ENCODE measurements around the gene RNF207. TPM values are rescaled to one million over a fixed set of nuclear protein-coding genes. Genes with fewer than 3 reads are reported as not detected.

RNF207 gene
- total and polyA plus RNA-seq, 5 donors from 2014 or later: 0.08 to 8.4 (median 0.48) TPM

- H3K27ac ChIP-seq (ENCODE audit: insufficient read depth, low read length, poor library complexity, severe bottlenecking): no peak overlapping the region
- H3K27me3 Mint-ChIP-seq: peaks cover 58% of the 10 kb centered on the region
- peak; percentile 66 to 78 (median 74) for DNase-seq
- no peaks in the 10 kb centered on the region for H3K9me3 ChIP-seq (ENCODE audit: control insufficient read depth in 2 of 2, low read length in 2 of 2)
- peaks cover 25% of the 10 kb centered on the region for H3K4me1 ChIP-seq (ENCODE audit: control insufficient read depth, insufficient read depth, low read length, poor library complexity, severe bottlenecking)
- no peak overlapping the region for H3K4me3 ChIP-seq (ENCODE audit: low read depth, low read length)
- H3K36me3 Mint-ChIP-seq: no peaks in the 10 kb centered on the region
- peak; percentile 63 to 65 for ATAC-seq (ENCODE audit: low read depth in 2 of 2)
- peaks cover 15% of the 10 kb centered on the region for H3K27me3 ChIP-seq (ENCODE audit: control insufficient read depth, insufficient read depth, low read length)
- H3K27ac Mint-ChIP-seq: no peak overlapping the region
- H3K36me3 ChIP-seq (ENCODE audit: control insufficient read depth, insufficient read depth, low read length): no peaks in the 10 kb centered on the region
- H3K4me3 Mint-ChIP-seq: peak overlapping the region; percentile 31 to 94 (median 72)
- H3K9me3 Mint-ChIP-seq: peaks cover 0 to 1% (median 0%) of the 10 kb centered on the region in 7 donors
- peaks cover 0 to 19% (median 8%) of the 10 kb centered on the region in 4 donors for H3K4me1 Mint-ChIP-seq
Measured at GRCh38 chr1:6246497-6247467, 40.9 kb downstream of the RNF207 start.

GRCh38 chr1:6247651-6248050 is 41.7 kb downstream of the RNF207 start:
- peaks cover 15% of the 10 kb centered on the region for H3K27me3 ChIP-seq (ENCODE audit: control insufficient read depth, insufficient read depth, low read length)
- H3K27ac ChIP-seq (ENCODE audit: insufficient read depth, low read length, poor library complexity, severe bottlenecking): no peak overlapping the region
- Mint-ChIP-seq H3K27me3 (peaks cover 57% of the 10 kb centered on the region), H3K4me1 (peaks cover 0 to 19% (median 8%) of the 10 kb centered on the region in 4 donors), H3K36me3 (no peaks in the 10 kb centered on the region), H3K9me3 (peaks cover 0 to 1% (median 0%) of the 10 kb centered on the region in 7 donors), H3K4me3 (peak overlapping the region in 2 of 4 donors; percentile 31 to 88), H3K27ac (no peak overlapping the region)
- no peaks in the 10 kb centered on the region for H3K9me3 ChIP-seq (ENCODE audit: control insufficient read depth in 2 of 2, low read length in 2 of 2)
- H3K36me3 ChIP-seq (ENCODE audit: control insufficient read depth, insufficient read depth, low read length): no peaks in the 10 kb centered on the region
- DNase-seq (no peak), ATAC-seq (ENCODE audit: low read depth in 2 of 2) (no peak)
- peaks cover 25% of the 10 kb centered on the region for H3K4me1 ChIP-seq (ENCODE audit: control insufficient read depth, insufficient read depth, low read length, poor library complexity, severe bottlenecking)
- no peak overlapping the region for H3K4me3 ChIP-seq (ENCODE audit: low read depth, low read length)

- peaks cover 54% of the 10 kb centered on the region for H3K27me3 Mint-ChIP-seq
- DNase-seq: no peak
- peaks cover 0 to 19% (median 8%) of the 10 kb centered on the region in 4 donors for H3K4me1 Mint-ChIP-seq
- peaks cover 12% of the 10 kb centered on the region for H3K27me3 ChIP-seq (ENCODE audit: control insufficient read depth, insufficient read depth, low read length)
- H3K9me3 Mint-ChIP-seq: peaks cover 0 to 1% (median 0%) of the 10 kb centered on the region in 7 donors
- H3K4me3 Mint-ChIP-seq: no peak overlapping the region
- H3K36me3 Mint-ChIP-seq: no peaks in the 10 kb centered on the region
- peaks cover 25% of the 10 kb centered on the region for H3K4me1 ChIP-seq (ENCODE audit: control insufficient read depth, insufficient read depth, low read length, poor library complexity, severe bottlenecking)
- no peak for ATAC-seq (ENCODE audit: low read depth in 2 of 2)
- no peaks in the 10 kb centered on the region for H3K36me3 ChIP-seq (ENCODE audit: control insufficient read depth, insufficient read depth, low read length)
- no peak overlapping the region for H3K27ac ChIP-seq (ENCODE audit: insufficient read depth, low read length, poor library complexity, severe bottlenecking)
- no peak overlapping the region for H3K4me3 ChIP-seq (ENCODE audit: low read depth, low read length)
- no peaks in the 10 kb centered on the region for H3K9me3 ChIP-seq (ENCODE audit: control insufficient read depth in 2 of 2, low read length in 2 of 2)
- H3K27ac Mint-ChIP-seq: no peak overlapping the region
Measured at GRCh38 chr1:6248161-6248776, 42.4 kb downstream of the RNF207 start.

- peaks cover 12% of the 10 kb centered on the region for H3K27me3 ChIP-seq (ENCODE audit: control insufficient read depth, insufficient read depth, low read length)
- no peaks in the 10 kb centered on the region for H3K36me3 ChIP-seq (ENCODE audit: control insufficient read depth, insufficient read depth, low read length)
- no peak overlapping the region for H3K27ac Mint-ChIP-seq
- H3K4me3 Mint-ChIP-seq: no peak overlapping the region
- H3K27ac ChIP-seq (ENCODE audit: insufficient read depth, low read length, poor library complexity, severe bottlenecking): no peak overlapping the region
- H3K9me3 Mint-ChIP-seq: peaks cover 0 to 1% (median 0%) of the 10 kb centered on the region in 7 donors
- H3K4me1 ChIP-seq (ENCODE audit: control insufficient read depth, insufficient read depth, low read length, poor library complexity, severe bottlenecking): peaks cover 25% of the 10 kb centered on the region
- H3K27me3 Mint-ChIP-seq: peaks cover 48% of the 10 kb centered on the region
- ATAC-seq (ENCODE audit: low read depth in 2 of 2): no peak
- H3K4me3 ChIP-seq (ENCODE audit: low read depth, low read length): no peak overlapping the region
- no peaks in the 10 kb centered on the region for H3K36me3 Mint-ChIP-seq
- peaks cover 0 to 19% (median 8%) of the 10 kb centered on the region in 4 donors for H3K4me1 Mint-ChIP-seq
- H3K9me3 ChIP-seq (ENCODE audit: control insufficient read depth in 2 of 2, low read length in 2 of 2): no peaks in the 10 kb centered on the region
- no peak for DNase-seq
Measured at GRCh38 chr1:6248932-6249738, 43.2 kb downstream of the RNF207 start.

- Histone ChIP-seq H3K4me1 (ENCODE audit: control insufficient read depth, insufficient read depth, low read length, poor library complexity, severe bottlenecking) (peaks cover 23% of the 10 kb centered on the region), H3K36me3 (ENCODE audit: control insufficient read depth, insufficient read depth, low read length) (no peaks in the 10 kb centered on the region), H3K27ac (ENCODE audit: insufficient read depth, low read length, poor library complexity, severe bottlenecking) (no peak overlapping the region), H3K9me3 (ENCODE audit: control insufficient read depth in 2 of 2, low read length in 2 of 2) (no peaks in the 10 kb centered on the region), H3K27me3 (ENCODE audit: control insufficient read depth, insufficient read depth, low read length) (peaks cover 11% of the 10 kb centered on the region), H3K4me3 (ENCODE audit: low read depth, low read length) (no peak overlapping the region)
- Mint-ChIP-seq H3K36me3 (no peaks in the 10 kb centered on the region), H3K4me1 (peaks cover 0 to 15% (median 8%) of the 10 kb centered on the region in 4 donors), H3K27ac (peak overlapping the region in 1 of 3 donors; percentile 80), H3K27me3 (peaks cover 43% of the 10 kb centered on the region), H3K4me3 (no peak overlapping the region), H3K9me3 (peaks cover 0 to 1% (median 0%) of the 10 kb centered on the region in 7 donors)
- ATAC-seq (ENCODE audit: low read depth in 2 of 2) (no peak), DNase-seq (no peak)
Measured at GRCh38 chr1:6249739-6250689, 44.1 kb downstream of the RNF207 start.

DNA sequence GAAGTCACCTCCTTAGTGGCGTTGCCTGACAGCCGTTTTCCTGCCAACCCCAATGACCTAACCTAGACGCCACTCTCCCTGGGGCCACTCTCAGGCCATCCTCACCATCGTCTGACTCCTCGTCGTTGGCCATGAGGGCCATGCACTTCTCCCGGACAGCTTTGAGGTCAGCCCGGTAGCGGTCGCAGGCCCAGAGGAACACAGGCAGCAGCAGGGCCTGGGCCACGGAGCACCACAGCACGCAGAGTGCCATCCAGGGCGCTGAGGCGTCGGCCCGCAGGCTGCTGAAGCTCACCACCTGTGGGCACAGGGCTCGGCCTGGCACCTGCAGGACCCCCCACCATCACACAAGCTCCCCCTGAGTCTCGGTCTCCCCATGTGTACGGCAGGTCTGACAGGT is 45.3 kb downstream of the RNF207 start:
- peaks cover 11% of the 10 kb centered on the region for H3K4me1 ChIP-seq (ENCODE audit: control insufficient read depth, insufficient read depth, low read length, poor library complexity, severe bottlenecking)
- Mint-ChIP-seq H3K36me3 (no peaks in the 10 kb centered on the region), H3K9me3 (peaks cover 0 to 1% (median 0%) of the 10 kb centered on the region in 7 donors), H3K27me3 (peaks cover 39% of the 10 kb centered on the region), H3K4me1 (peaks cover 0 to 11% (median 7%) of the 10 kb centered on the region in 4 donors), H3K27ac (no peak overlapping the region), H3K4me3 (no peak overlapping the region)
- H3K27me3 ChIP-seq (ENCODE audit: control insufficient read depth, insufficient read depth, low read length): peaks cover 11% of the 10 kb centered on the region
- H3K4me3 ChIP-seq (ENCODE audit: low read depth, low read length): no peak overlapping the region
- no peak overlapping the region for H3K27ac ChIP-seq (ENCODE audit: insufficient read depth, low read length, poor library complexity, severe bottlenecking)
- DNase-seq (no peak), ATAC-seq (ENCODE audit: low read depth in 2 of 2) (no peak)
- no peaks in the 10 kb centered on the region for H3K36me3 ChIP-seq (ENCODE audit: control insufficient read depth, insufficient read depth, low read length)
- H3K9me3 ChIP-seq (ENCODE audit: control insufficient read depth in 2 of 2, low read length in 2 of 2): no peaks in the 10 kb centered on the region
